ELF-1 (cell line): Measurements from ENCODE around the gene EIF2B2.

Experiments used
- DNase-seq: peaks from one replicate; pipeline ENCODE4 v3.0.0-alpha.2; 2016; ENCODE audit warnings: low read depth, low spot score

EIF2B2 gene

GRCh38 chr14:74973905-74974363, 28.8 kb upstream of the EIF2B2 start:
- DNase-seq: no peak

DNA sequence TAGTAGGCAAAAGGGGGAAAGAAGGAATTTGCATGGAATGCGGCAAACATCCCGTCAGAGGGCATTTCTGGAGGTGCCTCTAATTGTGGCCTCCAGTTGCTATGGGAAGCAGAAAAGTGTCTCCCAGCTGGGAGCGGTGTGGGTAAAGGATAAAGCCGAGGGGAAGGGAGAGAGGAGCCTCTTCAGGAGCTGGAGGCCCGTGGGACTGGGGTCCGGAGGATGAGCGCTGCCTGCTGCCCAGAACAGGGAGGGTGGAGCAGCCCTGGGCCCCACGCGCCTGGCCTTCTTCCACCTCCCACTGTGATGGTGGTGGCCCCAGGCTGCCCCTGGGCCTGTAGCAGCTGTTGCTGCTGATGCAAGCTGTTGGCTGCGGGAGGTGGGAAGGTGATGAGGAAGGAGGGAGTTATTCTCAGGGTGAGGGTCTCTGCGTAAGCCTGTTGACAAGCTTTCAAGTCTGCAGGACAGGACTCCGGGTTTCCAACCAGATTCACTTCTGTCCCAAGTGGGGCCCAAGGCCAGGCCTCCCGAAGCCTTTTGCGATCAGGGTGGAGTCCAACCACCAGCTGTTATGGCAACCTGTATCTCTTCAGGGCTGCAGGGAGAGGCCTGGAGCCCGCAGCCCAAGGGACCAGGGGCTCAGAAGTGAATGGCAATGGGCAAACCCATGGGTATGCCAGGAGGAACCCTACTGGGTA, 28.2 kb upstream of the EIF2B2 start:
- DNase-seq: peak; percentile 85

DNA sequence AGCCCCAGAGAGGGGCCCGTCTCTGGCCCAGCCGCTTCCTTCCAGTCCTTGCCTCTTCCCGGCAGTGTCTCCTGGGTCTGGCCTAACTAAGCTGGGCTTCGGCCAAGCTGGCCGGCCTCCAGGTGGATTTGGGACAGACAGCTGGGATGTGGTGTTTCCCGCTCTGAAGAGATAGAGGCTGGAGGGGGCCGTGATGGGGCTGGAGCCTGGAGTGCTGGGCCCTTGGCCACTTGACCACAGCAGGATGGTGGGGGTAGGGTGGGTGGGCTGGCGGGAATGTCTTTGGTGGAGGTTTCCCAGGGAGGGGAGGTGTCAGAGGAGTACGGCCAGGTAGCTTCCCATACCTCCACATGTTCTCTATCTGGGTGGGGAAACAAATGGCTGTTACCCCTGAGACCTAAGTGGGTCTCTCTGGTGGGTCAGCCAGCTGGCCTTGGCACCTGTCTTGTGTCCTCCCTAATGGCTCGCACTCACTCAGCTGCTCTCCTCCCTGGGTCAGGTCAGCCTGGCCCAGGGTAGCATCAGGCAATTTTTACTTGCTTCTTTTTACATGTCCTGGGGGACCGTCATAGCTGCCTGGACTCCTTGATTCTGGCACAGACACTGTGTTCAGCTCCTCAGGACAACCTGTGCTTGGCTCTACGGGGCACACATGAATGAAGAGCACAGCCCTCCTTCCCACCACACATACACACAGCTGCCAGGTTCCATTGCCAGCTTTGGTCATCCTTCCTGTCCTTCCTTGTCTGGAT, 27.5 kb upstream of the EIF2B2 start:
- no peak for DNase-seq

GRCh38 chr14:74976264-74977113, 26.2 kb upstream of the EIF2B2 start:
- no peak for DNase-seq

GRCh38 chr14:74977164-74977900, 25.4 kb upstream of the EIF2B2 start:
- DNase-seq: no peak

GRCh38 chr14:74977901-74978385, 24.8 kb upstream of the EIF2B2 start:
- DNase-seq: no peak

- peak; percentile 89 for DNase-seq
Measured at GRCh38 chr14:74978416-74978947, 24.2 kb upstream of the EIF2B2 start.

DNA sequence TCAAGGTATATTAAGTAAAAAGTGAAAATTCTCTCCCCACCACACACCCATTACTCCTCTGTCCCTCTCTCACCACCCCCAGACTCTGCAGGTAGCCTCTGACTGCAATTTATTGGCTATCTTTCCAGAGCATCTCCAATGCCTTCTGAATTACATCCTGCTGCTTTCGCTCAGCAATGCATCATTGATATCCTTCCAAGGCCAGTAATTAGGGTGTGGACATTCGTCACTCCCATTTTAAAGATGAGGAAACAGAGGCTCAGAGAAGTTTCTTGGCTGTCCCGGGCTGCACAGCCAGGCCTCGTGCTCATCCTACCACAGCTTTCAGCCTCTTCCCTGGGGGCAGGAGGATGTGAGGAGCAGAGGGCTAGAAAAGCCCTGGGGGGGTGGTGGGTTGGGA, 23.7 kb upstream of the EIF2B2 start:
- no peak for DNase-seq

DNA sequence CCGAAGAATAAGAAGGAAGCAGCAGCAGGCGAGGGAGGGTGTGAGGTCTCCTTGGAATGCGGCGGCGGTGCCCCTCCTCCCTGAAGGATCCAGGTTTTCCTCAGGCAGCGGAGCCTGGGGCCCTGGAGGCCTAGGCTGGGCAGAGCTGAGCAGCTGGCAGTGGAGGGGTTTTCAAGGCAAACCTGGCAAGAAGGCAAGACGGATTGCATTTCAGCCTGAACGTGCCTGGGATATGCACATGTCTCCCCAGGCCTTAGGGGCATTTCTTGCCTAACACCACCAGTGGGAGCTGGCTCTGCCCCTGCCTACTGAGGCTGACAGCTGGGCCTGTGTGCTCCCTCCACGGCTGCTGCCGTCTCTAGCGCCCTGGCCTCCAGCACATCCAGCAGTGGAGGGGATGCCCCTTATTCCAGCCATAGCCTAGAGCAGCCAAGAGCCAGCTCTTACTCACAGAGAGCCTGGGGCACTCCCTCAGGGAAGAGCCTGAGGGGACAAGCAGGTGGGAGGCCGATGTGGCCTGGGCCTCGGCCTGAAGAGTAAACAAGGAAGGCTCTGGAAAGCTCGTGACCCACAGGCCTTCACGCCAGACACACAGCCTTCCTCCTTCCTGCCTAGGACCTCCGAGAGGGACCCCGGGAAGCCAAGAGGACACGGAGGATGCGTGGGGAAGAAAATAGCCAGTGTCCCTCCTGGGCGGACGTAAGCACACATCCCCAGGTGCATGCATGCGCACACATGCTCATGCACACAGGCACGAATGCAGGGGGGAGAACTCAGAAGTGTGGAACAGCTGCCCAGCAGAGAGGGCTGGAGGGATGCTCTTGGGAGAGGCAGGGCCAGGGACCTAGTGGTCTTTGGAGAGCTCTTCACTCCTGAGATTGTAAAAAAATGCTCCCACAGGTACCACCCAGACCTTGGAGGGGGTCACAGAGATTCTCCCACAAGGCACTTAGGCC, 23.0 kb upstream of the EIF2B2 start:
- DNase-seq: peak; percentile 93

DNA sequence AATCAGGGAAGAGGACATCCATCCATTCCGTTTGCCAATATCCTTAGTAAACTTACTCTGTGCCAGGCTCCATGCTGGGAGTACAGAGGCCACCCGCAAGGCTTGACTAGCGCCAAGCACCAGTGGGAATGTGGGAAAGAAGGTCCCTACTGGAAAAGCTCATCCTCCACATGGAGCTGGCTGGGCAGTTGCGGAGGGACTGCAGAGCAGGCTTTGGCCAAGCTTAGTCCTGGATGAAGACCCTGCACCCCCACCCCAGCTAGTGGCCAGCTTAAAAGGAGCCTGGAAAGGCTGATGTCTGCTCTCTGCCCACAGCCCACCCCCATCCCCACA, 22.4 kb upstream of the EIF2B2 start:
- DNase-seq: no peak

- DNase-seq: peak; percentile 78
Measured at GRCh38 chr14:74980731-74981461, 21.8 kb upstream of the EIF2B2 start.

GRCh38 chr14:74981462-74981782, 21.3 kb upstream of the EIF2B2 start:
- no peak for DNase-seq

DNA sequence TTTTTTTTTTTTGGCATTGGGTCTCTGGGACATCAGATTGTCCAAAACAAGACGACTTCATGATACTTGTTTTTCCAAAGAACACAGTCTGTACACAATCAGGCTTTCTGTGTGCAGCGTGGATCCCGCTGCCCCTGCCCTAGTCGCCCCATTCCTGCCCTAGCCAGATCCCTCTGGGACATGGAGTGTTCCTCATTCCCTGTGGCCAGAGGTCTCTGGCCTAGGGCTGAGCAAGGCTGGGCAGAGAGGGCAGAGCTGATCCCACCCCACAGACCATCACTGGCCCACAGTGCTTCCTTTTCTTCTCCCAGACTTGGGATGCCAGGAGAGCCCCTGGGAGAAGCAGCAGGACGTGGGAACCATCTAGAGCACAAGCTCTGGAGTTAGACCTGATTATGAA, 20.9 kb upstream of the EIF2B2 start:
- DNase-seq: no peak

DNA sequence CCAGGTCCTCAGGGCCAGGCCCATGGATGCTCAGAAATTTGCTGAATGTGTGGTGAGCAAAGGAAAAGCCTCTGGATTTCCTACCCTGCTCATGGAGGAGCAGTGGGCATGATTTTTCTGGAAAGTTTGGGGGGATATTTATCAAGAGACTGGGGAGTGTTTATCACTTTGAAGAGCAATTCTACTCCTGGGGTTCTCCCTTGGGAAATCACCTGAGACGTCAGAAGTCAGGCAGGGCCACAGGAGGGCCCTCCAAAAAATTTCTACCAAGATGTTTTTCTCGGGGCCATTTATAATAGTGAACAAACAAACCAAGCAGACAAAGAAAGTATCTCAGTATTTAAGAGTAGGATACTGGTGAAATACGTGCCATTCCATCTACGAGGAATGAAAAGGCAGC, 20.1 kb upstream of the EIF2B2 start:
- DNase-seq: no peak

- no peak for DNase-seq
Measured at GRCh38 chr14:74983343-74983742, 19.4 kb upstream of the EIF2B2 start.

GRCh38 chr14:74984236-74985027, 18.3 kb upstream of the EIF2B2 start:
- no peak for DNase-seq

DNA sequence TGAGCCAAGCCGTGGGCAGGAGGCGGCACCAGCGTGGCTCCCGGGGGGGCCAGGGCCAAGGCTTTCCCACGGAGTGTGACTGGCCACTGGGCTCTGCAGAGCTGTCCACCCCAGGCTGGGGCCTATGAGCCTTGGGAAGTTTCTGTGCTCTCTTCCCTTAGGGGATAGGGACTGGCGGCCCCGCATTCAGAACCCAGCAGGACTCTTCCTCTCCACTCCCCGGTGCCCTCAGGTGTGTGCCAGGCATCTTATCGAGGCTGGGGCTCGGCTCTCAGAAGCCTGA, 17.8 kb upstream of the EIF2B2 start:
- no peak for DNase-seq

DNA sequence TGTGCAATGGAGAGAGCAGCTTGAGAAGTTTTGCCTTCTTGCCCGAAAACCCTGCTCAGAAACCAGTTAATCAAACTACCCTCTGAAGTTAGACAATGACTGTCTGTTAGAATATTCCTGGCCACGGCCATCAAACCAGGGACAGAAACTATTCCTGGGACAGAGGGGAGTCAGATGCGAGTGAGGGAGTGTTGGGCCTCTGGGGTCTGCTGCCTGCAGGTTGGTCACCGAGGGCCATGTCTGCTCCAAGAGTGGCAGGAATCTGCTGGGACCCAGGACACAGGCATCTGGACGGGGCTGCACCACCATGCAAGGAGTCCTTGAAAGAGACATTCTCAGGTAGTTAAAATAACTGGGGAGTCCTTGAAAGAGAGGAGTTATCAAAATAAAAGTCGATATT, 16.9 kb upstream of the EIF2B2 start:
- no peak for DNase-seq

DNA sequence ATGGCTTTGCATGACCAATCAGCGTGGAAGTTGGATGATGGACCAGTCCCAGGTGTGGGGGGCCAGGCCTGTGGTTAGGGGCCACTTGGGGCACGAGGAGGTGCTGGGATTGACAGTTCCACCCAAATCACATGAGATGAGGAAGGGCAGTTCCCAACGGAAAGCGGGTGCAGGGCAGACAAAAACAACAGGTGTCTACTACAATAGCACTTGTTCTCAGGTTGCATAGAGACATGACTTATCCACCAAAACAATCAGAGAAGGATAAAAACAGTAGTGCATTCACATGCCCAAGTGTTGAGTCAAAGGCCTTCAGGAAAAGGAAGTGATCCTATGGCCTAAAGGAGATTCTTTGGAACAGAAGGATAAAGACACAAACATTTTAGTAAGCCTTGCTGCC, 14.6 kb upstream of the EIF2B2 start:
- no peak for DNase-seq
